HG03571 (cell line): ENCODE data around the gene AFAP1.

ENCODE experiments used
- ATAC-seq: cut with Tn5 transposase; IDR thresholded peaks from one replicate; pipeline ENCODE4 v1.9.1; 2021; ENCODE audit not compliant: unreplicated experiment

Gene AFAP1

GRCh38 chr4:7741946-7742806, 197.5 kb downstream of the AFAP1 start:
- no peak for ATAC-seq

- no peak for ATAC-seq
Measured at GRCh38 chr4:7740866-7741525, 198.7 kb downstream of the AFAP1 start.

- no peak for ATAC-seq
Measured at GRCh38 chr4:7739918-7740865, 199.5 kb downstream of the AFAP1 start.

- ATAC-seq: no peak
Measured at GRCh38 chr4:7739077-7739917, 200.4 kb downstream of the AFAP1 start.

GRCh38 chr4:7738458-7739076, 201.1 kb downstream of the AFAP1 start:
- ATAC-seq: no peak

- no peak for ATAC-seq
Measured at GRCh38 chr4:7737752-7738457, 201.8 kb downstream of the AFAP1 start.

GRCh38 chr4:7737268-7737645, 202.4 kb downstream of the AFAP1 start:
- no peak for ATAC-seq

- ATAC-seq: no peak
Measured at GRCh38 chr4:7736436-7737267, 203.0 kb downstream of the AFAP1 start.

- no peak for ATAC-seq
Measured at GRCh38 chr4:7735961-7736360, 203.7 kb downstream of the AFAP1 start.

- no peak for ATAC-seq
Measured at GRCh38 chr4:7735395-7735794, 204.3 kb downstream of the AFAP1 start.

- ATAC-seq: no peak
Measured at GRCh38 chr4:7734651-7735260, 204.9 kb downstream of the AFAP1 start.

GRCh38 chr4:7733801-7734650, 205.6 kb downstream of the AFAP1 start:
- no peak for ATAC-seq

GRCh38 chr4:7733201-7733600, 206.5 kb downstream of the AFAP1 start:
- ATAC-seq: no peak

- no peak for ATAC-seq
Measured at GRCh38 chr4:7732263-7732662, 207.4 kb downstream of the AFAP1 start.

- ATAC-seq: no peak
Measured at GRCh38 chr4:7731437-7731836, 208.2 kb downstream of the AFAP1 start.

- no peak for ATAC-seq
Measured at GRCh38 chr4:7727749-7728148, 211.9 kb downstream of the AFAP1 start.
